Stomach (tissue), 9 donors: Measurements from ENCODE around the gene DOCK11. TPM values are rescaled to one million over a fixed set of nuclear protein-coding genes. Genes with fewer than 3 reads are reported as not detected.

Experiments used
- DNase-seq, 2 donors: peaks; one replicate each; pipeline versions ENCODE4 v3.0.0 to v3.0.0-alpha.2; 2013 to 2019
- H3K27ac ChIP-seq, 5 donors: fragments of 200-600 bp in 4 of 5; sonication (generic) in 4 of 5; one replicate each; pipeline ENCODE4 v1.5.1; 2013 to 2019; ENCODE audit warnings: mild to moderate bottlenecking in 1 of 5, moderate library complexity in 1 of 5
- H3K27me3 ChIP-seq, 3 donors: fragments of 200-600 bp; sonication (generic); one replicate each; pipeline ENCODE4 v1.5.1; 2017 to 2019; ENCODE audit warnings: mixed run types in 1 of 3
- H3K36me3 ChIP-seq, 4 donors: fragments of 200-600 bp; sonication (generic); 1 replicate in 3 of 4; 2 replicates in 1 of 4; pipeline ENCODE4 v1.5.1; 2016 to 2019
- H3K4me1 ChIP-seq, 4 donors: fragments of 200-600 bp; sonication (generic); one replicate each; pipeline ENCODE4 v1.5.1; 2016 to 2019
- H3K4me3 ChIP-seq, 4 donors: fragments of 200-600 bp; sonication (generic) in 3 of 4; one replicate each; pipeline ENCODE4 v1.5.1; 2016 to 2019; ENCODE audit warnings: mild to moderate bottlenecking in 1 of 4
- H3K9me3 ChIP-seq, 4 donors: fragments of 200-600 bp; sonication (generic); one replicate each; pipeline ENCODE4 v1.5.1; 2016 to 2019
- CTCF ChIP-seq, 7 experiments: fragments of 450-650 bp in 4 of 7; fragments of 200-600 bp in 3 of 7; sonication (generic) in 3 of 7; IDR thresholded peaks; one replicate each; pipeline ENCODE4 v1.5.1; 2016 to 2019; ENCODE audit warnings: antibody characterized with exemption in 7 of 7, control low read depth in 2 of 7, mild to moderate bottlenecking in 1 of 7
- EP300 ChIP-seq: sonication (generic); formaldehyde crosslinking; IDR thresholded peaks from one replicate; pipeline ENCODE4 v1.6.1; 2017; ENCODE audit warnings: antibody characterized with exemption
- POLR2A ChIP-seq, 4 donors: fragments of 450-650 bp; IDR thresholded peaks; one replicate each; pipeline ENCODE4 v1.6.1; 2016; ENCODE audit warnings: antibody characterized with exemption in 4 of 4, control low read depth in 2 of 4, mild to moderate bottlenecking in 1 of 4, moderate library complexity in 1 of 4
- POLR2AphosphoS5 ChIP-seq, 3 donors: sonication (generic); formaldehyde crosslinking; IDR thresholded peaks; one replicate each; pipeline ENCODE4 v1.6.1; 2016; ENCODE audit warnings: antibody characterized with exemption in 3 of 3
- WGBS, 5 donors: extraction: QIAGEN DNeasy Blood & Tissue Kit in 3 of 5; methylation state at CpG; one replicate each; pipeline versions ENCODE4 v1.1.5 to v1.1.7; 2013 to 2018; 5-methylcytosine and 5-hydroxymethylcytosine counted together
- intact Hi-C: fragments of 100-400 bp; cut with DNase I; formaldehyde crosslinking; loops from one replicate; pipeline ENCODE4 v1.15.1; 2023; ENCODE audit warnings: low total_unique reads
- polyA plus RNA-seq, 3 donors: library from polyadenylated mRNA; stranded (reverse); fragments of 200-250 nt; gene quantifications; one replicate each; pipeline ENCODE4 v1.2.3, GENCODE V29; 2013
- total RNA-seq, 5 donors: library from RNA; depleted of rRNA; stranded (reverse); fragments of >200 nt; gene quantifications; one replicate each; pipeline versions ENCODE4 v1.1.0 to v1.2.3, GENCODE V29; 2014 to 2016
- donor health status: healthy with polysubstance abuse.
- donor health status: Bipolar disorder and iron deficiency.
- donor health status: healthy.

Gene DOCK11
- total and polyA plus RNA-seq, 8 donors, result 3.5 to 34.0 (median 6.2) TPM

GRCh38 chrX:118688935-118689334 is 193.3 kb downstream of the DOCK11 start:
- Histone ChIP-seq H3K4me3 (no peak overlapping the region), H3K27me3 (peaks cover 0 to 3% (median 0%) of the 10 kb centered on the region in 3 donors), H3K9me3 (no peaks in the 10 kb centered on the region), H3K36me3 (peaks cover 0 to 7% (median 0%) of the 10 kb centered on the region in 4 donors), H3K27ac (no peak overlapping the region), H3K4me1 (no peaks in the 10 kb centered on the region)
- no peak for DNase-seq
- 71 to 87% (median 85%) methylated on average over 3 of the region's 3 CpGs for whole genome bisulfite sequencing, 5 donors
- TF ChIP-seq POLR2AphosphoS5 (IDR thresholded peaks at IDR 0.05), result no peak
- TF ChIP-seq CTCF (IDR thresholded peaks at IDR 0.05), result no peak
- no peak for TF ChIP-seq EP300
- no peak for TF ChIP-seq POLR2A (IDR thresholded peaks at IDR 0.05)
- intact Hi-C loops, result no loop called here

- H3K36me3 ChIP-seq, result no peaks in the 10 kb centered on the region
- H3K27me3 ChIP-seq, result no peaks in the 10 kb centered on the region
- DNase-seq, result no peak
- H3K27ac ChIP-seq, result no peak overlapping the region
- TF ChIP-seq CTCF (IDR thresholded peaks at IDR 0.05), result no peak
- no peak overlapping the region for H3K4me3 ChIP-seq
- WGBS, 5 donors, result 26 to 46% (median 37%) methylated on average over 2 of the region's 2 CpGs
- H3K9me3 ChIP-seq, result no peaks in the 10 kb centered on the region
- intact Hi-C loops, result no loop called here
- H3K4me1 ChIP-seq, result no peaks in the 10 kb centered on the region
These were observed 198.2 kb downstream of the DOCK11 start for GRCh38 chrX:118693843-118694242.

GRCh38 chrX:118694638-118695037 is 199.0 kb downstream of the DOCK11 start:
- Histone ChIP-seq H3K9me3 (no peaks in the 10 kb centered on the region), H3K4me3 (no peak overlapping the region), H3K27ac (no peak overlapping the region), H3K4me1 (no peaks in the 10 kb centered on the region), H3K27me3 (no peaks in the 10 kb centered on the region), H3K36me3 (no peaks in the 10 kb centered on the region)
- TF ChIP-seq EP300 (no peak), POLR2A (IDR thresholded peaks at IDR 0.05) (no peak), CTCF (IDR thresholded peaks at IDR 0.05) (no peak), POLR2AphosphoS5 (IDR thresholded peaks at IDR 0.05) (no peak)
- intact Hi-C loops, result no loop called here
- DNase-seq, result no peak
- 57 to 82% (median 80%) methylated on average over 2 to 6 of the region's 6 CpGs for WGBS, 5 donors

- TF ChIP-seq EP300 (no peak), POLR2AphosphoS5 (IDR thresholded peaks at IDR 0.05) (no peak), CTCF (IDR thresholded peaks at IDR 0.05) (no peak), POLR2A (IDR thresholded peaks at IDR 0.05) (no peak)
- H3K9me3 ChIP-seq, result peaks cover 0 to 8% (median 0%) of the 10 kb centered on the region in 4 donors
- no peak overlapping the region for H3K4me3 ChIP-seq
- no peaks in the 10 kb centered on the region for H3K4me1 ChIP-seq
- no peaks in the 10 kb centered on the region for H3K36me3 ChIP-seq
- intact Hi-C loops, result no loop called here
- DNase-seq, result no peak
- 64 to 86% (median 70%) methylated on average over 4 to 5 of the region's 5 CpGs for WGBS, 5 donors
- H3K27ac ChIP-seq, result no peak overlapping the region
- H3K27me3 ChIP-seq, result no peaks in the 10 kb centered on the region
These were observed 203.0 kb downstream of the DOCK11 start for GRCh38 chrX:118698516-118699170.
